H9 (cell line): ENCODE data around the gene ATP10B. TPM values are rescaled to one million over a fixed set of nuclear protein-coding genes. Genes with fewer than 3 reads are reported as not detected.
"Not testable (repeated sequence)": the region's sequence is repeated elsewhere in the genome, so short reads cannot be mapped to it uniquely, and the experiment has no call there.

Experiments used
- DNase-seq: peaks from one replicate; pipeline ENCODE4 v3.0.0-alpha.2; 2017
- H2AFZ ChIP-seq: one replicate; pipeline ENCODE4 v1.6.1; 2013; ENCODE audit warnings: mild to moderate bottlenecking, low read length, control low read depth, moderate library complexity
- H2AK5ac ChIP-seq: 2 replicates; pipeline ENCODE4 v1.6.1; 2013; ENCODE audit warnings: low read length, control low read depth, mixed read lengths; ENCODE audit not compliant: insufficient read length
- H2BK120ac ChIP-seq: one replicate; pipeline ENCODE4 v1.6.1; 2013; ENCODE audit warnings: low read depth, mild to moderate bottlenecking, low read length, control low read depth, inconsistent platforms; ENCODE audit not compliant: poor library complexity, severe bottlenecking
- H2BK12ac ChIP-seq: 2 replicates; pipeline ENCODE4 v1.6.1; 2013; ENCODE audit warnings: low read length, control low read depth, mixed read lengths, low read depth; ENCODE audit not compliant: insufficient read length
- H2BK15ac ChIP-seq: 2 replicates; pipeline ENCODE4 v1.6.1; 2013; ENCODE audit warnings: low read depth, low read length, control low read depth
- H2BK20ac ChIP-seq: one replicate; pipeline ENCODE4 v1.6.1; 2013; ENCODE audit warnings: low read depth, mild to moderate bottlenecking, low read length, control low read depth, inconsistent platforms; ENCODE audit not compliant: poor library complexity, severe bottlenecking
- H2BK5ac ChIP-seq: 2 replicates; pipeline ENCODE4 v1.6.1; 2013; ENCODE audit warnings: low read length, control low read depth, mixed read lengths; ENCODE audit not compliant: insufficient read length
- H3K14ac ChIP-seq: 2 replicates; pipeline ENCODE4 v1.6.1; 2013; ENCODE audit warnings: low read length, control low read depth; ENCODE audit not compliant: insufficient read depth
- H3K18ac ChIP-seq: 2 replicates; pipeline ENCODE4 v1.6.1; 2013; ENCODE audit warnings: low read depth, mild to moderate bottlenecking, mixed read lengths, low read length, control low read depth; ENCODE audit not compliant: insufficient read length
- H3K23ac ChIP-seq: 2 replicates; pipeline ENCODE4 v1.6.1; 2013; ENCODE audit warnings: low read length, control low read depth, mixed read lengths, low read depth; ENCODE audit not compliant: insufficient read length
- H3K23me2 ChIP-seq: 2 replicates; pipeline ENCODE4 v1.6.1; 2013; ENCODE audit warnings: low read depth, mild to moderate bottlenecking, mixed read lengths, low read length, control low read depth; ENCODE audit not compliant: insufficient read length, poor library complexity, severe bottlenecking
- H3K27ac ChIP-seq: 2 replicates; pipeline ENCODE4 v1.5.1; 2013; ENCODE audit warnings: low read length, control low read depth, mixed read lengths, low read depth; ENCODE audit not compliant: insufficient read length
- H3K27me3 ChIP-seq: 2 replicates; pipeline ENCODE4 v1.6.1; 2013; ENCODE audit warnings: low read length, control low read depth, inconsistent platforms; ENCODE audit not compliant: insufficient read depth
- H3K4ac ChIP-seq: 2 replicates; pipeline ENCODE4 v1.6.1; 2013; ENCODE audit warnings: low read depth, mild to moderate bottlenecking, control low read depth, inconsistent platforms, low read length, moderate library complexity
- H3K4me1 ChIP-seq: 2 replicates; pipeline ENCODE4 v1.6.1; 2013; ENCODE audit warnings: low read length, control low read depth, inconsistent platforms; ENCODE audit not compliant: insufficient read depth
- H3K4me2 ChIP-seq: 2 replicates; pipeline ENCODE4 v1.6.1; 2013; ENCODE audit warnings: low read length, control low read depth, mixed read lengths; ENCODE audit not compliant: insufficient read length, insufficient read depth
- H3K56ac ChIP-seq: 2 replicates; pipeline ENCODE4 v1.6.1; 2013; ENCODE audit warnings: low read depth, mild to moderate bottlenecking, mixed read lengths, low read length, control low read depth; ENCODE audit not compliant: insufficient read length
- H3K79me1 ChIP-seq: 2 replicates; pipeline ENCODE4 v1.6.1; 2013; ENCODE audit warnings: low read depth, mild to moderate bottlenecking, moderate library complexity, low read length, control low read depth, inconsistent platforms; ENCODE audit not compliant: insufficient read depth, poor library complexity, severe bottlenecking
- H3K79me2 ChIP-seq: 2 replicates; pipeline ENCODE4 v1.6.1; 2013; ENCODE audit warnings: low read length, control low read depth, inconsistent platforms; ENCODE audit not compliant: insufficient read depth
- H3K9ac ChIP-seq: 2 replicates; pipeline ENCODE4 v1.6.1; 2013; ENCODE audit warnings: low read length, control low read depth, mixed read lengths; ENCODE audit not compliant: insufficient read length; ENCODE audit errors: extremely low read depth
- H3K9me3 ChIP-seq: one replicate; pipeline ENCODE4 v1.6.1; 2013; ENCODE audit warnings: low read depth, low read length, inconsistent platforms; ENCODE audit not compliant: control insufficient read depth
- H3T11ph ChIP-seq: one replicate; pipeline ENCODE4 v1.6.1; 2013; ENCODE audit warnings: mild to moderate bottlenecking, low read length, control low read depth, inconsistent platforms
- H4K20me1 ChIP-seq: one replicate; pipeline ENCODE4 v1.6.1; 2013; ENCODE audit not compliant: control insufficient read depth, insufficient read length, insufficient read depth
- H4K5ac ChIP-seq: 2 replicates; pipeline ENCODE4 v1.6.1; 2013; ENCODE audit warnings: low read depth, mild to moderate bottlenecking, mixed read lengths, low read length, control low read depth; ENCODE audit not compliant: insufficient read length
- H4K8ac ChIP-seq: replicated peaks from 2 replicates; pipeline ENCODE4 v1.6.1; 2013; ENCODE audit warnings: low read length, control low read depth, mixed read lengths, low read depth; ENCODE audit not compliant: insufficient read length
- H4K91ac ChIP-seq: 2 replicates; pipeline ENCODE4 v1.6.1; 2013; ENCODE audit warnings: low read depth, mild to moderate bottlenecking, moderate library complexity, mixed read lengths, low read length, control low read depth; ENCODE audit not compliant: insufficient read length
- H3K27ac Mint-ChIP-seq, 3 experiments: 2 replicates in 2 of 3; 3 replicates in 1 of 3; pipeline ENCODE4 v1.8.0; 2020 to 2021; ENCODE audit warnings: mixed read lengths in 3 of 3, mild to moderate bottlenecking in 1 of 3, moderate library complexity in 1 of 3
- H3K27me3 Mint-ChIP-seq: 2 replicates; pipeline ENCODE4 v1.8.0; 2021; ENCODE audit warnings: low read depth, mild to moderate bottlenecking, moderate library complexity, mixed read lengths
- H3K36me3 Mint-ChIP-seq, 3 experiments: 2 replicates in 2 of 3; 3 replicates in 1 of 3; pipeline ENCODE4 v1.8.0; 2020 to 2021; ENCODE audit warnings: low read depth in 3 of 3, mixed read lengths in 3 of 3; ENCODE audit not compliant: insufficient read depth in 1 of 3
- H3K4me1 Mint-ChIP-seq, 2 experiments: 2 replicates each; pipeline ENCODE4 v1.8.0; 2020; ENCODE audit warnings: mixed read lengths in 2 of 2
- H3K4me3 Mint-ChIP-seq, 2 experiments: 2 replicates in 1 of 2; 3 replicates in 1 of 2; pipeline ENCODE4 v1.8.0; 2020 to 2021; ENCODE audit warnings: mild to moderate bottlenecking in 2 of 2, mixed read lengths in 2 of 2, moderate library complexity in 1 of 2
- H3K9me3 Mint-ChIP-seq, 2 experiments: 2 replicates in 1 of 2; 3 replicates in 1 of 2; pipeline ENCODE4 v1.8.0; 2020; ENCODE audit warnings: mild to moderate bottlenecking in 2 of 2, mixed read lengths in 2 of 2, moderate library complexity in 1 of 2
- CTCF ChIP-seq: fragments of 200-600 bp; sonication (generic); conservative IDR thresholded peaks from 3 replicates; pipeline ENCODE4 v1.8.0; 2021; ENCODE audit warnings: antibody characterized with exemption, mild to moderate bottlenecking
- WGBS: extraction: QIAGEN DNeasy Blood & Tissue Kit; methylation state at CpG from one replicate; pipeline ENCODE4 v1.1.7; 2013; ENCODE audit warnings: missing lambda C conversion rate, low lambda C conversion rate, mixed read lengths; ENCODE audit not compliant: insufficient read length; ENCODE audit errors: extremely low coverage; 5-methylcytosine and 5-hydroxymethylcytosine counted together
- total RNA-seq: library from RNA; stranded (reverse); gene quantifications from 2 replicates; pipeline ENCODE4 v1.2.1, GENCODE V29; 2021

ATP10B gene
- total RNA-seq, 1 experiment from 2014 or later = 0.42 TPM

- no peaks in the 10 kb centered on the region for H3K79me1 ChIP-seq
- H3K27ac Mint-ChIP-seq = no peak overlapping the region
- H4K91ac ChIP-seq = no peak overlapping the region
- no peak overlapping the region for H3T11ph ChIP-seq
- peaks cover 0 to 4% of the 10 kb centered on the region in 2 experiments; a peak in 1 of 5 replicates for H3K9me3 Mint-ChIP-seq
- no peak overlapping the region for H3K14ac ChIP-seq
- no peak overlapping the region for H2BK120ac ChIP-seq
- H3K79me2 ChIP-seq = no peaks in the 10 kb centered on the region
- no peak overlapping the region for H3K27ac ChIP-seq
- H4K5ac ChIP-seq = no peak overlapping the region
- no peaks in the 10 kb centered on the region; the same call in 1 of the 2 replicates for H3K27me3 Mint-ChIP-seq
- no peaks in the 10 kb centered on the region for H3K27me3 ChIP-seq
- no peak overlapping the region for H4K8ac ChIP-seq
- H3K4me3 Mint-ChIP-seq = no peak overlapping the region
- no peak overlapping the region for H3K4me2 ChIP-seq
- H2BK15ac ChIP-seq = no peak overlapping the region
- no peak overlapping the region for H2BK12ac ChIP-seq
- no peak overlapping the region for H3K9ac ChIP-seq
- H3K4me1 Mint-ChIP-seq = peaks cover 2 to 3% of the 10 kb centered on the region in 2 experiments; a peak in 2 of 4 replicates
- H2BK5ac ChIP-seq = no peak overlapping the region
- H3K9me3 ChIP-seq = no peaks in the 10 kb centered on the region
- H4K20me1 ChIP-seq = no peaks in the 10 kb centered on the region
- peak; percentile 44; the same call in 2 of the 3 replicates for TF ChIP-seq CTCF
- no peak overlapping the region for H2AFZ ChIP-seq
- H3K18ac ChIP-seq = no peak overlapping the region
- no peak overlapping the region for H3K4ac ChIP-seq
- no peaks in the 10 kb centered on the region for H3K4me1 ChIP-seq
- no peak overlapping the region for H2BK20ac ChIP-seq
- H3K36me3 Mint-ChIP-seq = no peaks in the 10 kb centered on the region
- H3K23me2 ChIP-seq = no peaks in the 10 kb centered on the region
- whole genome bisulfite sequencing = no CpG with 5 or more reads among the region's 4 CpGs
- no peak overlapping the region for H2AK5ac ChIP-seq
- no peak overlapping the region for H3K23ac ChIP-seq
- peak; percentile 44 for DNase-seq
- no peak overlapping the region for H3K56ac ChIP-seq
Observed at GRCh38 chr5:160899735-160900134, 47.7 kb upstream of the ATP10B start.

- Mint-ChIP-seq H3K9me3 (peaks cover 9 to 10% of the 10 kb centered on the region in 2 experiments; a peak in 4 of 5 replicates), H3K36me3 (peaks cover 0 to 15% (median 6%) of the 10 kb centered on the region in 3 experiments; a peak in 3 of 7 replicates)
- H2BK15ac ChIP-seq, H3K4me3 Mint-ChIP-seq, H3K79me1 ChIP-seq, H3K27me3 ChIP-seq, H3K9ac ChIP-seq, H2BK5ac ChIP-seq, H3K4me1 ChIP-seq, H3K23me2 ChIP-seq, H3K4me2 ChIP-seq, H3K56ac ChIP-seq, H2BK20ac ChIP-seq, H2AK5ac ChIP-seq, H4K8ac ChIP-seq, H3K23ac ChIP-seq, H3K27ac ChIP-seq, H3K9me3 ChIP-seq, H4K5ac ChIP-seq, H2BK12ac ChIP-seq, H3K27me3 Mint-ChIP-seq, H3K14ac ChIP-seq, DNase-seq, H4K91ac ChIP-seq, H2BK120ac ChIP-seq, H3K27ac Mint-ChIP-seq, H3K4me1 Mint-ChIP-seq, H3K4ac ChIP-seq, H3K79me2 ChIP-seq, H3K18ac ChIP-seq, H2AFZ ChIP-seq, H3T11ph ChIP-seq, H4K20me1 ChIP-seq: not testable (repeated sequence)
- no CpG with 5 or more reads among the region's 6 CpGs for WGBS
Observed at GRCh38 chr5:160893180-160893964, 41.4 kb upstream of the ATP10B start.
